GM19193 (cell line): ENCODE measurements around the gene C1QTNF1.

Source experiments
- POLR2A ChIP-seq: IDR thresholded peaks from 4 replicates; pipeline ENCODE4 v1.6.1; 2011; ENCODE audit not compliant: insufficient read depth, insufficient read length; ENCODE audit errors: extremely low read depth

C1QTNF1 gene

GRCh38 chr17:78998311-78999055 is 25.5 kb upstream of the C1QTNF1 start:
- no peak for TF ChIP-seq POLR2A

GRCh38 chr17:78999056-78999768 is 24.8 kb upstream of the C1QTNF1 start:
- TF ChIP-seq POLR2A: no peak

GRCh38 chr17:78999947-79000395 is 24.0 kb upstream of the C1QTNF1 start:
- no peak for TF ChIP-seq POLR2A

GRCh38 chr17:79000396-79001189 is 23.4 kb upstream of the C1QTNF1 start:
- no peak for TF ChIP-seq POLR2A

DNA sequence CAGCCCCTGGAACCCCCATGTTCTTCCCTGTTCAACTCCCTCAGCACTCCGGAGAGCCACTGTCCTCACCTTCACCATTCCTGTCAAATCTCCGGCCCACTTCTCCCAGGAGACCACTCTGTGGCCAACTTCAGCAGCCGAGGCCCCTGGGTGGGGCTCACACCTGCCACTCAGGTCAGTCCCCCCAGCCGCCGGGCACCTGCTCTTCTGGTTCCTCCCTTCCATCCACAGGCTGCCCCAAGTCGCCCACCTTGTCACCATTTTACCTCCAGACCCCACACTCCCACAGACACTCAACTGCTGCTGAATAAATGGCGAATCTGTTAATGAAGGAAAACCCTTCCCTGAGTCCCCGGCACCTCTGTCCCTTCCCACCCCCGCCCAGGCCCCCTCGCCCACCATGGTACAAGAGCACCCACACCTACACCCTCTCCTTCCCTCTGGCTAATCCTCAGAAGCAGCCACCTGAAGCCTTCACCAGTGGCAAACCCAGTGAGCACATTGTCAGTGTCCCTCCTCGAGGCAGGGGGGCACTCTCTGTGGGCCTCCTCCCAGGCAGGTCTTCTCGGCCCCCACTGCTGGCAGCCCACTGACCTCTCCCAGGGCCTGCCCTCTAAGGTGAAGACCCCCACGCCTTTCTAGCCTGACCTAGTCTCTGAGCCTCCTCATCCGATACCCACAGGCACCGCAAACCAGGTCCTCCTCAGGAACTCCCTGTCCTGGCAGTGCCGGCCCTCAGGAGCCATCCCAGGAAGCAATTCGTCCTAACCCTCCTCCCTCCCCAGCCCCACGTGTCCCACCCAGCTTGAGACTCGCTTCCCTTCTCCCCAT is 22.6 kb upstream of the C1QTNF1 start:
- TF ChIP-seq POLR2A: no peak

- TF ChIP-seq POLR2A: no peak
Observed at GRCh38 chr17:79002291-79002690, 21.7 kb upstream of the C1QTNF1 start.

DNA sequence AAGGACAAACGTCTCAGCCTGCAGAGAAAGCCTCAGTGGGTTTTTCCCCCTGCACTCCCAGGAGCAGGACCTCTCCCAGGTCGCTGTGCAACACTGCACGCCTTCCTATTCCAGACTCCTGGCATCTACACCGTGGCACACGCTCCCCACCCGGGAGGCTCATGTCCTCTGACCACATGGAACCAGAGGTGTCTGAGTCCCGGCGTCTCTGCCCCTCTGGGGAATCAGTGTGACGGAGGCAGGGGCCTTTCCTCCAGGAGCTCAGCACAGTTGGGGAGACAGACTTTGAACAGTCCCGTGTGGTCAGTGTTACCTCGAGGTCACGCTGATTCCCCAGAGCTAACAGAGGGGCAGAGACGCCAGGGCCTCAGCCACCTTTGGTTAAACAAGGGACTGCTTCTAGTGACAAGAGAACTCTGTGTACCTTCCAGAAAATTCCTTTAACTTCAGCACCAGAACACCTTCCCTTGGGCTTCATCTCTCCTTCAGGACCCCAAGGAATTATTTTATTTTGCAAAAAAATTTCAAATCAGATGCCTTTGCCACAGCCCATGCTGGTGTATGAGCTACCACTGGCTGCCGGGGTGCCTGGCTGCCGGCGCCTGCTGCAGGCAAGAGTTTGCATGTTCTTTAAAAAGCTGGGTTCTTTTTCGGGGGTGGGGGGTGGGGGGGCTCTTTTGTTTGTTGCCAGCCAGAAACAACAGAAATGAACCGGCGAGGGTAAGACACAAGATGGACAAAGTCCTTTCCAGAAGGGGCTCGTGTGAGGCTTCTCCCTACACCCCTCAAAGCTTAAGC is 21.0 kb upstream of the C1QTNF1 start:
- no peak for TF ChIP-seq POLR2A

- no peak for TF ChIP-seq POLR2A
Observed at GRCh38 chr17:79003661-79004411, 20.1 kb upstream of the C1QTNF1 start.

GRCh38 chr17:79005063-79005861 is 18.7 kb upstream of the C1QTNF1 start:
- no peak for TF ChIP-seq POLR2A

DNA sequence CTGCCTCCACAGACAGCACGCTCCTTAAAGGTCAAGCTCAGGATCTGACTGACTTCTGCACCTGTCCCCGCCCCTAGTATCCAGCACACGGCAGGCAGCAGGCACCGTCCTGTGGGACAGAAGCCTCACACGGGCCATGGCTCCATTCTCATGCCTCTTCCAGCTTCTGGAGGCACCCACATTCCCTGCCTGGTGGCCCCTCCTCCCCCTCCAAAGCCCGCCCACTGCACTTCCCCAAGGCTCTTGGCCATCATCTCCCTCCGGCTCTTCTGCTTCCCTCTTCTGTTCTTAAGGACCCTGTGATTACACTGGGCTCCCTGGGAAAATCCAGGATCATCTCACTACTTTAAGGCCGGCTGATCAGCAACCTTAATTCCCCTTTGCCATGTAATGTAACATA is 17.9 kb upstream of the C1QTNF1 start:
- no peak for TF ChIP-seq POLR2A

GRCh38 chr17:79006794-79007503 is 17.0 kb upstream of the C1QTNF1 start:
- no peak for TF ChIP-seq POLR2A
